A549 (cell line): ENCODE measurements around the gene ANO7. TPM values are rescaled to one million over a fixed set of nuclear protein-coding genes. Genes with fewer than 3 reads are reported as not detected.

ENCODE experiments used
- ATAC-seq, 2 experiments: fragments of 200-7000 bp in 1 of 2; fragments of >200 bp in 1 of 2; cut with Nextera tagmentation in 1 of 2; cut with Tn5 transposase in 1 of 2; 3 replicates each; pipeline versions ENCODE4 v1.8.0 to v1.9.1; 2018 to 2020; ENCODE audit warnings: mild to moderate bottlenecking in 1 of 2, moderate library complexity in 1 of 2
- CTCF ChIA-PET: fragments of 300-600 bp; sonication (Branson Sonifier 250); formaldehyde crosslinking; extraction: SDS; loops from one replicate; lab custom pipeline; 2021; ENCODE audit warnings: antibody characterized with exemption, inconsistent platforms; lab: Yijun Ruan, JAX
- POLR2A ChIA-PET: fragments of 350-600 bp; formaldehyde crosslinking; extraction: SDS; loops from one replicate; lab custom pipeline; 2021; ENCODE audit warnings: antibody characterized with exemption, inconsistent platforms; lab: Yijun Ruan, JAX
- DNase-seq, 2 experiments: peaks; one replicate each; pipeline versions ENCODE4 v3.0.0 to v3.0.0-alpha.2; 2011 to 2016; ENCODE audit warnings: low read depth in 1 of 2, low spot score in 1 of 2
- FAIRE-seq: peaks from 2 replicates; lab custom pipeline; 2011; peaks lifted over from hg19 to GRCh38; lab: Jason Lieb, UNC
- H3K27ac ChIP-seq, 2 experiments: fragments of >200 bp; sonication (Bioruptor Twin); formaldehyde crosslinking; 3 replicates each; pipeline ENCODE4 v1.5.1; 2016 to 2017
- H3K4me1 ChIP-seq: fragments of >200 bp; sonication (Bioruptor Twin); formaldehyde crosslinking; 3 replicates; pipeline ENCODE4 v1.6.1; 2016
- H3K4me2 ChIP-seq: fragments of >200 bp; sonication (Bioruptor Twin); formaldehyde crosslinking; 3 replicates; pipeline ENCODE4 v1.6.1; 2016
- H3K4me3 ChIP-seq: fragments of >200 bp; sonication (Bioruptor Twin); formaldehyde crosslinking; 3 replicates; pipeline ENCODE4 v1.5.1; 2016
- H3K9me3 ChIP-seq: fragments of >200 bp; sonication (Bioruptor Twin); formaldehyde crosslinking; 3 replicates; pipeline ENCODE4 v1.6.1; 2016
- BCL3 ChIP-seq: fragments of >200 bp; sonication (Bioruptor Twin); formaldehyde crosslinking; IDR thresholded peaks from 3 replicates; pipeline ENCODE4 v1.6.1; 2016
- BHLHE40 ChIP-seq: IDR thresholded peaks from 2 replicates; pipeline ENCODE4 v1.6.1; 2012; ENCODE audit warnings: low read depth, low read length, inconsistent platforms
- CBX2 ChIP-seq: fragments of 200-600 bp; sonication (generic); IDR thresholded peaks from 2 replicates; pipeline ENCODE4 v1.6.1; 2016; ENCODE audit warnings: low read depth, mild to moderate bottlenecking, borderline replicate concordance
- CBX8 ChIP-seq: fragments of 200-600 bp; sonication (generic); IDR thresholded peaks from 2 replicates; pipeline ENCODE4 v1.6.1; 2016
- CHD2 ChIP-seq: fragments of 150-350 bp; IDR thresholded peaks from 2 replicates; pipeline ENCODE4 v1.6.1; 2014; ENCODE audit warnings: low read length; ENCODE audit not compliant: partially characterized antibody
- E2F6 ChIP-seq: IDR thresholded peaks from 2 replicates; pipeline ENCODE4 v1.6.1; 2012; ENCODE audit warnings: low read depth, borderline replicate concordance
- EHMT2 ChIP-seq: fragments of 200-600 bp; sonication (generic); IDR thresholded peaks from 2 replicates; pipeline ENCODE4 v1.6.1; 2016; ENCODE audit warnings: antibody characterized with exemption, low read depth, mild to moderate bottlenecking, moderate library complexity
- EP300 ChIP-seq, 2 experiments: fragments of >200 bp; sonication (Bioruptor Twin); formaldehyde crosslinking; IDR thresholded peaks; 2 replicates in 1 of 2; 3 replicates in 1 of 2; pipeline ENCODE4 v1.6.1; 2016 to 2017
- ESRRA ChIP-seq: fragments of 150-350 bp; IDR thresholded peaks from 2 replicates; pipeline ENCODE4 v1.6.1; 2014; ENCODE audit warnings: mild to moderate bottlenecking, low read length, borderline replicate concordance
- FOXS1 ChIP-seq: fragments of 250-450 bp; sonication (Bioruptor Pico); IDR thresholded peaks from 2 replicates; pipeline ENCODE4 v1.5.0; 2020; ENCODE audit warnings: mild to moderate bottlenecking, moderate library complexity
- HOXB13 ChIP-seq: fragments of 250-450 bp; sonication (Bioruptor Pico); IDR thresholded peaks from 2 replicates; pipeline ENCODE4 v1.5.0; 2020; ENCODE audit warnings: low read depth, mild to moderate bottlenecking, moderate library complexity
- KDM5A ChIP-seq: fragments of 200-600 bp; sonication (generic); IDR thresholded peaks from 2 replicates; pipeline ENCODE4 v1.6.1; 2016; ENCODE audit warnings: antibody characterized with exemption, mild to moderate bottlenecking
- MAFK ChIP-seq: fragments of 450-650 bp; IDR thresholded peaks from 2 replicates; pipeline ENCODE4 v1.6.1; 2014; ENCODE audit not compliant: partially characterized antibody
- MAZ ChIP-seq: fragments of 150-350 bp; IDR thresholded peaks from 2 replicates; pipeline ENCODE4 v1.6.1; 2014; ENCODE audit warnings: antibody characterized with exemption, low read depth, low read length, borderline replicate concordance
- MYC ChIP-seq: IDR thresholded peaks from 2 replicates; pipeline ENCODE4 v1.6.1; 2012; ENCODE audit warnings: mild to moderate bottlenecking, inconsistent platforms, low read length, improper control_type of control experiment, borderline replicate concordance
- NFE2L2 ChIP-seq: fragments of 150-350 bp; conservative IDR thresholded peaks from 2 replicates; pipeline ENCODE4 v1.6.1; 2014; ENCODE audit warnings: low read length
- PBX3 ChIP-seq: IDR thresholded peaks from 2 replicates; pipeline ENCODE4 v1.6.1; 2012
- POLR2A ChIP-seq: IDR thresholded peaks from 2 replicates; pipeline ENCODE4 v1.6.1; 2012; ENCODE audit warnings: mild to moderate bottlenecking, low read length
- RARB ChIP-seq: fragments of 250-450 bp; sonication (Bioruptor Pico); IDR thresholded peaks from 2 replicates; pipeline ENCODE4 v1.8.0; 2021; ENCODE audit warnings: mild to moderate bottlenecking, moderate library complexity
- RCOR1 ChIP-seq: fragments of 150-350 bp; IDR thresholded peaks from 2 replicates; pipeline ENCODE4 v1.6.1; 2014; ENCODE audit warnings: antibody characterized with exemption, low read length, low read depth
- REST ChIP-seq: fragments of 200-600 bp; sonication (generic); IDR thresholded peaks from 2 replicates; pipeline ENCODE4 v1.6.1; 2016; ENCODE audit warnings: antibody characterized with exemption, mild to moderate bottlenecking, moderate library complexity
- RNF2 ChIP-seq: fragments of 200-600 bp; sonication (generic); IDR thresholded peaks from 2 replicates; pipeline ENCODE4 v1.6.1; 2016; ENCODE audit warnings: low read depth, mild to moderate bottlenecking, antibody characterized with exemption, moderate library complexity, borderline replicate concordance
- SMC3 ChIP-seq: fragments of >200 bp; sonication (Bioruptor Twin); formaldehyde crosslinking; IDR thresholded peaks from 3 replicates; pipeline ENCODE4 v1.6.1; 2018; ENCODE audit warnings: inconsistent platforms
- ZC3H11A ChIP-seq: fragments of 450-650 bp; IDR thresholded peaks from 2 replicates; pipeline ENCODE4 v1.6.1; 2014; ENCODE audit warnings: antibody characterized with exemption, mild to moderate bottlenecking
- ZNF302 ChIP-seq: fragments of 250-450 bp; sonication (Bioruptor Pico); IDR thresholded peaks from 2 replicates; pipeline ENCODE4 v1.9.0; 2021; ENCODE audit warnings: inconsistent platforms, mild to moderate bottlenecking, moderate library complexity
- WGBS: methylation state at CpG from one replicate; pipeline ENCODE4 v1.1.6; 2017; ENCODE audit errors: missing lambda C conversion rate; 5-methylcytosine and 5-hydroxymethylcytosine counted together
- polyA plus RNA-seq, 4 experiments: library from polyadenylated mRNA; depleted of rRNA in 3 of 4; stranded (reverse); fragments of >200 nt; fragmentation: RNase III in 1 of 4; extraction: RNeasy Plus Mini Kit Qiagen cat#74134 plus additional on column Dnase treatment in 1 of 4; gene quantifications; 2 replicates in 3 of 4; 3 replicates in 1 of 4; pipeline ENCODE4 v1.2.3, GENCODE V29; 2011 to 2017

ANO7 gene
- polyA plus RNA-seq, 2 of the 4 experiments (the other 2 are of a cell fraction): 0.92 to 2.7 TPM

- H3K27ac ChIP-seq: no peak overlapping the region
- H3K9me3 ChIP-seq: no peaks in the 10 kb centered on the region
- FAIRE-seq (no peak), ATAC-seq (no peak), DNase-seq (no peak)
- WGBS: 89% methylated on average over 4 of the region's 4 CpGs
- H3K4me2 ChIP-seq: no peak overlapping the region
- ChIA-PET POLR2A (no interaction called here), CTCF (interaction anchor here (0.6 to 0.9 kb wide), 2 partner anchors 33 to 1740 kb away, joined by 3 read pairs; no protein-coding TSS in a partner anchor)
- H3K4me3 ChIP-seq: no peak overlapping the region
- TF ChIP-seq FOXS1 (no peak), RARB (CRISPR knock-in tag) (no peak), BHLHE40 (no peak), NFE2L2 (no peak), POLR2A (no peak), PBX3 (no peak), RNF2 (no peak), MYC (no peak), ZNF302 (CRISPR knock-in tag) (no peak), SMC3 (no peak), CBX8 (no peak), BCL3 (no peak), REST (no peak), MAFK (no peak), CBX2 (no peak), EP300 (IDR thresholded peaks at IDR 0.05) (no peak), RCOR1 (no peak), HOXB13 (CRISPR knock-in tag) (no peak), MAZ (no peak)
- H3K4me1 ChIP-seq: no peaks in the 10 kb centered on the region
Measured at GRCh38 chr2:241179899-241180298, 8.6 kb upstream of the ANO7 start.

GRCh38 chr2:241180495-241180894, 8.0 kb upstream of the ANO7 start:
- Histone ChIP-seq H3K27ac (no peak overlapping the region), H3K4me2 (no peak overlapping the region), H3K9me3 (no peaks in the 10 kb centered on the region), H3K4me1 (no peaks in the 10 kb centered on the region)
- FAIRE-seq: no peak
- POLR2A ChIA-PET: no interaction called here
- peak in 1 of 2 experiments; percentile 34 for DNase-seq
- TF ChIP-seq CHD2 (no peak), EHMT2 (no peak), E2F6 (no peak), BHLHE40 (no peak), RNF2 (no peak), KDM5A (no peak), ZC3H11A (no peak), NFE2L2 (no peak), ESRRA (no peak), HOXB13 (CRISPR knock-in tag) (no peak), SMC3 (no peak)
- TF ChIP-seq, all 56 proteins: peak for 0
- no peak overlapping the region for H3K4me3 ChIP-seq
- 89% methylated on average over 12 of the region's 12 CpGs for WGBS
- ATAC-seq: peak; percentile 21 to 75; a peak in 4 of 6 replicates
- CTCF ChIA-PET: interaction anchor here (0.8 to 0.9 kb wide), 2 partner anchors 41 to 1740 kb away, joined by 3 read pairs; no protein-coding TSS in a partner anchor
